HG02610 (cell line): ENCODE results near the gene HECW1.
"Not testable (repeated sequence)": the region's sequence is repeated elsewhere in the genome, so short reads cannot be mapped to it uniquely, and the experiment has no call there.

Experiments
- ATAC-seq: cut with Tn5 transposase; IDR thresholded peaks from one replicate; pipeline ENCODE4 v1.9.1; 2021; ENCODE audit warnings: mild to moderate bottlenecking, moderate library complexity; ENCODE audit not compliant: unreplicated experiment

HECW1 gene

GRCh38 chr7:43302773-43303460 lies 190.5 kb downstream of the HECW1 start:
- ATAC-seq: no peak

GRCh38 chr7:43303740-43304241 lies 191.3 kb downstream of the HECW1 start:
- no peak for ATAC-seq

GRCh38 chr7:43306404-43306803 lies 194.0 kb downstream of the HECW1 start:
- ATAC-seq: no peak

- ATAC-seq: no peak
Observed at GRCh38 chr7:43307522-43307921, 195.1 kb downstream of the HECW1 start.

GRCh38 chr7:43308913-43309705 lies 196.7 kb downstream of the HECW1 start:
- ATAC-seq: no peak

- no peak for ATAC-seq
Observed at GRCh38 chr7:43309706-43310022, 197.2 kb downstream of the HECW1 start.

GRCh38 chr7:43311052-43311451 lies 198.6 kb downstream of the HECW1 start:
- no peak for ATAC-seq

GRCh38 chr7:43311694-43312093 lies 199.2 kb downstream of the HECW1 start:
- no peak for ATAC-seq

GRCh38 chr7:43313628-43314378 lies 201.4 kb downstream of the HECW1 start:
- ATAC-seq: no peak

GRCh38 chr7:43314379-43315158 lies 202.1 kb downstream of the HECW1 start:
- ATAC-seq: peak; percentile 59

GRCh38 chr7:43317075-43317474 lies 204.6 kb downstream of the HECW1 start:
- no peak for ATAC-seq

- no peak for ATAC-seq
Observed at GRCh38 chr7:43318188-43318770, 205.8 kb downstream of the HECW1 start.

GRCh38 chr7:43325595-43325994 lies 213.1 kb downstream of the HECW1 start:
- ATAC-seq: no peak

GRCh38 chr7:43328336-43328735 lies 215.9 kb downstream of the HECW1 start:
- no peak for ATAC-seq

- ATAC-seq: no peak
Observed at GRCh38 chr7:43328785-43329380, 216.4 kb downstream of the HECW1 start.

- no peak for ATAC-seq
Observed at GRCh38 chr7:43332193-43332796, 219.8 kb downstream of the HECW1 start.

- ATAC-seq: no peak
Observed at GRCh38 chr7:43337191-43337590, 224.7 kb downstream of the HECW1 start.

GRCh38 chr7:43337811-43338210 lies 225.4 kb downstream of the HECW1 start:
- no peak for ATAC-seq

- ATAC-seq: no peak
Observed at GRCh38 chr7:43341132-43341531, 228.7 kb downstream of the HECW1 start.

- not testable (repeated sequence) for ATAC-seq
Observed at GRCh38 chr7:43343417-43343816, 231.0 kb downstream of the HECW1 start.
